Duodenal mucosa (tissue), 2 donors: ENCODE data around the gene SP9.
"Not testable (repeated sequence)": the region's sequence is repeated elsewhere in the genome, so short reads cannot be mapped to it uniquely, and the experiment has no call there.

Source experiments
- H3K27ac ChIP-seq: one replicate; pipeline ENCODE4 v1.7.0; 2013; ENCODE audit warnings: low read depth, low read length
- H3K27me3 ChIP-seq, 2 donors: one replicate each; pipeline ENCODE4 v1.7.0; 2013; ENCODE audit warnings: low read length in 2 of 2, control low read depth in 1 of 2; ENCODE audit not compliant: insufficient read depth in 2 of 2, control insufficient read depth in 1 of 2
- H3K36me3 ChIP-seq, 2 donors: one replicate each; pipeline ENCODE4 v1.7.0; 2013; ENCODE audit warnings: low read length in 2 of 2, control low read depth in 1 of 2; ENCODE audit not compliant: insufficient read depth in 2 of 2, control insufficient read depth in 1 of 2
- H3K4me1 ChIP-seq, 2 donors: one replicate each; pipeline ENCODE4 v1.7.0; 2013; ENCODE audit warnings: low read length in 2 of 2, control low read depth in 1 of 2; ENCODE audit not compliant: insufficient read depth in 2 of 2, control insufficient read depth in 1 of 2
- H3K4me3 ChIP-seq, 2 donors: one replicate each; pipeline ENCODE4 v1.7.0; 2013; ENCODE audit warnings: low read length in 2 of 2, low read depth in 1 of 2
- H3K9ac ChIP-seq, 2 donors: one replicate each; pipeline ENCODE4 v1.7.0; 2013; ENCODE audit warnings: low read length in 2 of 2, low read depth in 1 of 2
- H3K9me3 ChIP-seq, 2 donors: one replicate each; pipeline ENCODE4 v1.7.0; 2013; ENCODE audit warnings: low read length in 2 of 2, control low read depth in 1 of 2; ENCODE audit not compliant: control insufficient read depth in 1 of 2

The SP9 gene

GRCh38 chr2:174344716-174345461 is 10.1 kb downstream of the SP9 start:
- Histone ChIP-seq H3K27ac (no peak overlapping the region), H3K4me3 (no peak overlapping the region), H3K4me1 (peaks cover 28 to 29% of the 10 kb centered on the region in 2 donors), H3K9me3 (no peaks in the 10 kb centered on the region), H3K27me3 (peaks cover 43 to 53% of the 10 kb centered on the region in 2 donors), H3K36me3 (peaks cover 7 to 16% of the 10 kb centered on the region in 2 donors), H3K9ac (no peak overlapping the region)

GRCh38 chr2:174350018-174350417 is 15.3 kb downstream of the SP9 start:
- Histone ChIP-seq H3K4me1 (peaks cover 3 to 5% of the 10 kb centered on the region in 2 donors), H3K36me3 (peaks cover 9 to 21% of the 10 kb centered on the region in 2 donors), H3K27me3 (peaks cover 0 to 4% of the 10 kb centered on the region in 2 donors), H3K9ac (no peak overlapping the region), H3K27ac (no peak overlapping the region), H3K9me3 (no peaks in the 10 kb centered on the region), H3K4me3 (no peak overlapping the region)

- no peak overlapping the region for H3K4me3 ChIP-seq
- peaks cover 9 to 22% of the 10 kb centered on the region in 2 donors for H3K36me3 ChIP-seq
- H3K9ac ChIP-seq, result no peak overlapping the region
- no peaks in the 10 kb centered on the region for H3K9me3 ChIP-seq
- no peaks in the 10 kb centered on the region for H3K27me3 ChIP-seq
- H3K27ac ChIP-seq, result no peak overlapping the region
- no peaks in the 10 kb centered on the region for H3K4me1 ChIP-seq
Observed at GRCh38 chr2:174350593-174351181, 15.9 kb downstream of the SP9 start.

GRCh38 chr2:174353004-174353403 is 18.2 kb downstream of the SP9 start:
- Histone ChIP-seq H3K4me1 (no peaks in the 10 kb centered on the region), H3K9ac (no peak overlapping the region), H3K9me3 (no peaks in the 10 kb centered on the region), H3K36me3 (peaks cover 9 to 23% of the 10 kb centered on the region in 2 donors), H3K27me3 (no peaks in the 10 kb centered on the region), H3K4me3 (no peak overlapping the region), H3K27ac (no peak overlapping the region)

- H3K27ac ChIP-seq, result no peak overlapping the region
- H3K4me3 ChIP-seq, result no peak overlapping the region
- no peaks in the 10 kb centered on the region for H3K9me3 ChIP-seq
- H3K27me3 ChIP-seq, result no peaks in the 10 kb centered on the region
- H3K4me1 ChIP-seq, result no peaks in the 10 kb centered on the region
- H3K36me3 ChIP-seq, result peaks cover 7 to 9% of the 10 kb centered on the region in 2 donors
- H3K9ac ChIP-seq, result no peak overlapping the region
Observed at GRCh38 chr2:174356347-174356746, 21.6 kb downstream of the SP9 start.

GRCh38 chr2:174359663-174360062 is 24.9 kb downstream of the SP9 start:
- not testable (repeated sequence) for H3K27ac ChIP-seq, H3K9ac ChIP-seq, H3K4me1 ChIP-seq, H3K9me3 ChIP-seq, H3K27me3 ChIP-seq, H3K4me3 ChIP-seq
- peaks cover 4 to 14% of the 10 kb centered on the region in 2 donors for H3K36me3 ChIP-seq

GRCh38 chr2:174362949-174363348 is 28.2 kb downstream of the SP9 start:
- H3K4me3 ChIP-seq, result no peak overlapping the region
- peaks cover 2 to 8% of the 10 kb centered on the region in 2 donors for H3K9me3 ChIP-seq
- H3K9ac ChIP-seq, result no peak overlapping the region
- no peak overlapping the region for H3K27ac ChIP-seq
- no peaks in the 10 kb centered on the region for H3K27me3 ChIP-seq
- peaks cover 4 to 16% of the 10 kb centered on the region in 2 donors for H3K36me3 ChIP-seq
- H3K4me1 ChIP-seq, result no peaks in the 10 kb centered on the region

- H3K4me1 ChIP-seq, H3K4me3 ChIP-seq, H3K27me3 ChIP-seq, H3K9ac ChIP-seq, H3K27ac ChIP-seq, H3K9me3 ChIP-seq: not testable (repeated sequence)
- H3K36me3 ChIP-seq, result peaks cover 4 to 17% of the 10 kb centered on the region in 2 donors
Observed at GRCh38 chr2:174363492-174364225, 28.9 kb downstream of the SP9 start.

GRCh38 chr2:174364628-174365027 is 29.9 kb downstream of the SP9 start:
- Histone ChIP-seq H3K9ac (no peak overlapping the region), H3K36me3 (peaks cover 5 to 20% of the 10 kb centered on the region in 2 donors), H3K4me1 (no peaks in the 10 kb centered on the region), H3K27me3 (no peaks in the 10 kb centered on the region), H3K27ac (no peak overlapping the region), H3K9me3 (peaks cover 2 to 8% of the 10 kb centered on the region in 2 donors), H3K4me3 (no peak overlapping the region)

- Histone ChIP-seq H3K36me3 (peaks cover 10 to 29% of the 10 kb centered on the region in 2 donors), H3K27me3 (no peaks in the 10 kb centered on the region), H3K9ac (no peak overlapping the region), H3K4me3 (no peak overlapping the region), H3K4me1 (no peaks in the 10 kb centered on the region), H3K9me3 (peaks cover 2 to 8% of the 10 kb centered on the region in 2 donors), H3K27ac (no peak overlapping the region)
Observed at GRCh38 chr2:174365571-174365970, 30.8 kb downstream of the SP9 start.
